LNCaP clone FGC (cell line): Measurements from ENCODE around the gene DEFB121.

Source experiments
- DNase-seq: peaks from one replicate; pipeline ENCODE4 v3.0.0-alpha.2; 2011; ENCODE audit warnings: low read depth
- H3K4me3 ChIP-seq: 2 replicates; pipeline ENCODE4 v1.5.1; 2011; ENCODE audit warnings: mild to moderate bottlenecking, low read depth, low read length, control low read depth
- TF ChIP-seq, protein P1 (sequence below): IDR thresholded peaks from 2 replicates; pipeline ENCODE4 v1.5.1; 2012; ENCODE audit warnings: mild to moderate bottlenecking; ENCODE audit not compliant: control insufficient read depth, insufficient read depth; ENCODE audit errors: extremely low read depth

DEFB121 gene

DNA sequence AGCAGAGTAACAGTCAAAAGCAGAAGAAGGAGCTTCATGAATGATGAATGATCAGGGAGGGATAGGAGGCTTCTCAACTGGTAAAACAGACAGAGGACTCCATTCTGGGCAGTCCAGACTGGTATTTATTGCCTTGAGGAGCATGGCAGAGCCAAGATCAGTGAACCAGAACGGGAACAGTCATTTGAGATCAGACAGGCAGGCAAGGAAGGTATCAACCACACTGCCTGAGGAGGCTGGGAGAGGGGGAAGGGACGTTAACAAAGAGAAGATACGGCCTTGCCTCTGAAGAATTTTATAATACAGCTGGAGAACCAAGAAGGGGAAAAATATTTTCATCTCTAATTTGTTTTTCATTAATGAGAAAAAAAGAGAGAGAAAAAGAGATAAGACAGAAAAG lies at the start of gene DEFB121:
Gene DEFB121 (minus strand): TSS at position 101 of the 400 bp plus-strand sequence. CDS start 63 bp downstream, at position 38.
- no peak within 1 kb of the TSS for H3K4me3 ChIP-seq
- TF ChIP-seq, protein P1, sequence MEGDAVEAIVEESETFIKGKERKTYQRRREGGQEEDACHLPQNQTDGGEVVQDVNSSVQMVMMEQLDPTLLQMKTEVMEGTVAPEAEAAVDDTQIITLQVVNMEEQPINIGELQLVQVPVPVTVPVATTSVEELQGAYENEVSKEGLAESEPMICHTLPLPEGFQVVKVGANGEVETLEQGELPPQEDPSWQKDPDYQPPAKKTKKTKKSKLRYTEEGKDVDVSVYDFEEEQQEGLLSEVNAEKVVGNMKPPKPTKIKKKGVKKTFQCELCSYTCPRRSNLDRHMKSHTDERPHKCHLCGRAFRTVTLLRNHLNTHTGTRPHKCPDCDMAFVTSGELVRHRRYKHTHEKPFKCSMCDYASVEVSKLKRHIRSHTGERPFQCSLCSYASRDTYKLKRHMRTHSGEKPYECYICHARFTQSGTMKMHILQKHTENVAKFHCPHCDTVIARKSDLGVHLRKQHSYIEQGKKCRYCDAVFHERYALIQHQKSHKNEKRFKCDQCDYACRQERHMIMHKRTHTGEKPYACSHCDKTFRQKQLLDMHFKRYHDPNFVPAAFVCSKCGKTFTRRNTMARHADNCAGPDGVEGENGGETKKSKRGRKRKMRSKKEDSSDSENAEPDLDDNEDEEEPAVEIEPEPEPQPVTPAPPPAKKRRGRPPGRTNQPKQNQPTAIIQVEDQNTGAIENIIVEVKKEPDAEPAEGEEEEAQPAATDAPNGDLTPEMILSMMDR = no peak
- no peak for DNase-seq

- no peak overlapping the region for H3K4me3 ChIP-seq
- DNase-seq = no peak
- TF ChIP-seq, protein P1 = 0 out of 2 replicates have a peak, but pooled peaks have one; percentile 11
These were observed 48.3 kb upstream of the DEFB121 start for GRCh38 chr20:31454361-31454760.

DNA sequence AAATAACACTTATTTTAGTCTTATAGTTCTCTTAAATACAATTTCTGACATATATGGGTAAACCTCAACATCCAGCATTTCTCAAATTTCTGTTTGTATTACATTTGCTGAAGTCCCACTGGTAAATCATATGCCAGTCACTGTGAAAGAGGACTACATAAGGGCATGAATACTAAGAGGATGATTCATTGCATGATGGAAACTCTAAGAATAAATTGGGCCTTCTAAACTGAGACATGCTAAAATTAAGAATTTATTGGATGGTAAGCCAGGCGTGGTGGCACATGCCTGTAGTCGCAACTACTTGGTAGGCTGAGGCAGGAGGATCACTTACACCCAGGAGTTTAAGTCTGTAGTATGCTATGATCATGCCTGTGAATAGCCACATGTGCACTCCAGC lies 46.6 kb upstream of the DEFB121 start:
- TF ChIP-seq, protein P1 = no peak
- H3K4me3 ChIP-seq = no peak overlapping the region
- no peak for DNase-seq

- TF ChIP-seq, protein P1 = no peak
- H3K4me3 ChIP-seq = no peak overlapping the region
- no peak for DNase-seq
These were observed 43.7 kb upstream of the DEFB121 start for GRCh38 chr20:31449511-31450414.

DNA sequence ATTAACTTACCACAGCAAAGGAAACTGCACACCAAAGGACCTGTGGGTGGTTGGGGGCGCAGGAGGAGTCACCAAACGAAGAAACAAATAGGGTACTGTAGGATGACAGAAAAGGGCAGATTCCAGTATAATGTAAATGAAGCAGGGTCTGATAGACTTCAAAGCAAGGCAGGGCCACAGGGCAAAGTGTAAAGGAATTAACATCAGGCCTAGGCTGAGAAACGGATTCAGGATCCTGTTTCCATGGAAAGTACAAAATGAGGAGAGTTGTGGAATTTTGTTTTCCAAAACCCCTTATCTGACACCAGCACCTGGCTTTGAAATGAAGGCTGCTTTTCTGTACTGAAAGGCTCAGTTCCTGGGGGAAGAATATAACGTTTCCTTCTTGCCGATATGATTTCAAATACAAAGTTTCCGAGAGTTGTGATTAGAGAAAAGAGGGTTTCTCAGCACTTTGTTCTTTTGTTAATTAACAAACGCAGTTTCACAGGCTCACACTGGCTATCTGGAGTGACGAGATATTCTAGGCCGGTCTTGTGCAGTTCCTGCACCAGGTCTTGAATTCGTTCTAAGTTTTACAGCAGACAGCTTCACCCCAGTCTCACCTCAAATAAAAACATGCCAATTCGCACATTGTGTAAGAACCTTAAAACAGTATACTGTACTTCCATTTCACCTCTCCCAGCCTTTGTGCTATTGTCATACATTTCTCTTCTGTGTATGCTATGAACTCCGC lies 40.2 kb upstream of the DEFB121 start:
- H3K4me3 ChIP-seq = no peak overlapping the region
- TF ChIP-seq, protein P1 = no peak
- DNase-seq = no peak

DNA sequence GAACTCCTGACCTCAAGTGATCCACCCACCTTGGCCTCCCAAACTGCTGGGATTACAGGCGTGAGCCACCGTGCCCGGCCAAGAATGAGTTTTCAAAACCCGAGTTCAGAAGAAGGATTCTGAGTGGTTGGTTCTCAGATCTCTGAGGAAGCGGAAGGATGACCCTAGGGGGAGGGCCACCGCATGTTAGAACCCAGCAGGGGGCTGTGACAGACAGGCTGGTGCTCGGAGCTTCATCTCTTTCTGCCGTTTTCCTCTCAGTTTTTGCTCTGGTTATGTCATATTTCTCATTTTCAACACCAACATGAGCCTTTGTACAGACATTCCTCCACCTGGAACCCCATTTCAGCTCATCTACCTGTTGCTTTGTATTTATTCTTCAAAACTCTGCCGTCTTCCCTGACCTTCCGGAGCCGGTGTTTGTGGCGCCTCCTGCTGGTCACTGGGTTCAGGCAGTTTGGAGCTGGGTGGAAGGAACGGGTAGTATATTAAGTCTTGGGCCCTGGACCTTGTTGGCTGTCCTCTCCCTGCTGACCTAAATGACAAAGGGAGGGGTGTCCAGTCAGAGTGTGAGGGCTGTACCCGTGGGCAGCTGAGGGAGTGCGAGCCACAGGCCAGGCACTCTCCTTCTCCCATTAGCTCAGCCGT lies 34.1 kb upstream of the DEFB121 start, which contains the start of gene DEFB123:
Gene DEFB123 (plus strand): TSS at position 621 of the 648 bp plus-strand sequence. CDS start 67 bp downstream, outside the sequence.
- no peak within 1 kb of the TSS for H3K4me3 ChIP-seq
- no peak for DNase-seq
- TF ChIP-seq, protein P1 = 0 out of 2 replicates have a peak, but pooled peaks have one; percentile 4
